Kidney glomerular epithelial cell (primary cell): Measurements from ENCODE around the gene PPARGC1A.

ENCODE experiments used
- DNase-seq: peaks from one replicate; lab custom pipeline; 2025; lab: John Stamatoyannopoulos, UW

Gene PPARGC1A

GRCh38 chr4:23911675-23912455 is 22.0 kb upstream of the PPARGC1A start:
- DNase-seq = no peak

- DNase-seq = peak; percentile 15
Measured at GRCh38 chr4:23909671-23910070, 19.8 kb upstream of the PPARGC1A start.

- no peak for DNase-seq
Measured at GRCh38 chr4:23906839-23907238, 17.0 kb upstream of the PPARGC1A start.

- no peak for DNase-seq
Measured at GRCh38 chr4:23904639-23905071, 14.8 kb upstream of the PPARGC1A start.

- DNase-seq = no peak
Measured at GRCh38 chr4:23903859-23904438, 14.1 kb upstream of the PPARGC1A start.

- DNase-seq = no peak
Measured at GRCh38 chr4:23902222-23902804, 12.5 kb upstream of the PPARGC1A start.

- no peak for DNase-seq
Measured at GRCh38 chr4:23900636-23901035, 10.8 kb upstream of the PPARGC1A start.

GRCh38 chr4:23899565-23899964 is 9.7 kb upstream of the PPARGC1A start:
- DNase-seq = no peak

GRCh38 chr4:23897564-23898109 is 7.8 kb upstream of the PPARGC1A start:
- no peak for DNase-seq

- no peak for DNase-seq
Measured at GRCh38 chr4:23894021-23894420, 4.2 kb upstream of the PPARGC1A start.

- DNase-seq = no peak
Measured at GRCh38 chr4:23891064-23891421, 1.2 kb upstream of the PPARGC1A start.

GRCh38 chr4:23890369-23891063 is 669 bp upstream of the PPARGC1A start:
- DNase-seq = no peak

GRCh38 chr4:23889391-23889790 is 456 bp downstream of the PPARGC1A start:
- DNase-seq = no peak

- peak; percentile 52 for DNase-seq
Measured at GRCh38 chr4:23888421-23889319, 1.2 kb downstream of the PPARGC1A start.

- DNase-seq = peak; percentile 45
Measured at GRCh38 chr4:23887989-23888388, 1.9 kb downstream of the PPARGC1A start.

GRCh38 chr4:23887173-23887572 is 2.7 kb downstream of the PPARGC1A start:
- DNase-seq = no peak

GRCh38 chr4:23885943-23886590 is 3.8 kb downstream of the PPARGC1A start:
- no peak for DNase-seq

GRCh38 chr4:23884741-23885140 is 5.1 kb downstream of the PPARGC1A start:
- DNase-seq = no peak

- DNase-seq = no peak
Measured at GRCh38 chr4:23884261-23884660, 5.6 kb downstream of the PPARGC1A start.

GRCh38 chr4:23882976-23883531 is 6.8 kb downstream of the PPARGC1A start:
- DNase-seq = no peak
